Calu3 (cell line): ENCODE data around the gene MAP2K4. TPM values are rescaled to one million over a fixed set of nuclear protein-coding genes. Genes with fewer than 3 reads are reported as not detected.
"Not testable (repeated sequence)": the region's sequence is repeated elsewhere in the genome, so short reads cannot be mapped to it uniquely, and the experiment has no call there.

ENCODE experiments used
- Bru-seq: library from RNA; stranded (reverse); fragments of 400-500 nt; gene quantifications from one replicate; lab custom pipeline; 2021; lab: Mats Ljungman, UMichigan
- BruChase-seq, 2 experiments: library from RNA; stranded (reverse); fragments of 400-500 nt; gene quantifications; one replicate each; lab custom pipeline; 2021; lab: Mats Ljungman, UMichigan
- BruUV-seq: library from RNA; stranded (reverse); fragments of 400-500 nt; replicated peaks from 2 replicates; lab custom pipeline; 2021; lab: Mats Ljungman, UMichigan
- CTCF ChIA-PET: fragments of 300-600 bp; sonication (Branson Sonifier 250); formaldehyde crosslinking; loops from one replicate; lab custom pipeline; 2022; ENCODE audit warnings: antibody characterized with exemption; lab: Charles Lee
- DNase-seq: peaks from one replicate; pipeline ENCODE4 v3.0.0; 2022
- H3K27ac Mint-ChIP-seq: one replicate; pipeline ENCODE4 v1.8.0; 2022; ENCODE audit warnings: mixed read lengths; ENCODE audit not compliant: unreplicated experiment
- H3K27me3 Mint-ChIP-seq: one replicate; pipeline ENCODE4 v1.8.0; 2022; ENCODE audit warnings: mixed read lengths; ENCODE audit not compliant: unreplicated experiment
- H3K36me3 Mint-ChIP-seq: one replicate; pipeline ENCODE4 v1.8.0; 2022; ENCODE audit warnings: mild to moderate bottlenecking, moderate library complexity, mixed read lengths; ENCODE audit not compliant: insufficient read depth, unreplicated experiment
- H3K4me1 Mint-ChIP-seq: one replicate; pipeline ENCODE4 v1.8.0; 2022; ENCODE audit warnings: mild to moderate bottlenecking, low read depth, mixed read lengths; ENCODE audit not compliant: unreplicated experiment
- H3K4me3 Mint-ChIP-seq: one replicate; pipeline ENCODE4 v1.8.0; 2022; ENCODE audit warnings: mild to moderate bottlenecking, low read depth, moderate library complexity, mixed read lengths; ENCODE audit not compliant: unreplicated experiment
- H3K9me3 Mint-ChIP-seq: one replicate; pipeline ENCODE4 v1.8.0; 2022; ENCODE audit warnings: low read depth, mixed read lengths; ENCODE audit not compliant: unreplicated experiment
- CTCF ChIP-seq: fragments of 200-600 bp; IDR thresholded peaks from one replicate; pipeline ENCODE4 v1.8.0; 2022; ENCODE audit warnings: antibody characterized with exemption; ENCODE audit not compliant: unreplicated experiment
- intact Hi-C: fragments of 100-400 bp; cut with micrococcal nuclease; formaldehyde crosslinking; loops from one replicate; pipeline ENCODE4 v1.10.0; 2022; ENCODE audit not compliant: unreplicated experiment
- long read RNA-seq: library from polyadenylated mRNA; stranded (forward); transcript quantifications from one replicate; pipeline ENCODE4 v2.0.0, GENCODE V29; 2022
- total RNA-seq: library from RNA; stranded (reverse); gene quantifications from 2 replicates; pipeline ENCODE4 v1.2.3, GENCODE V29; 2022

MAP2K4 gene
- total RNA-seq (16.1 TPM in 2 replicates), Bru-seq, nascent RNA (percentile 82 among the genes with signal in this experiment), BruChase-seq, experiment 1, labeled RNA remaining after a 6-hour chase (percentile 57 among the genes with signal in this experiment), BruChase-seq, experiment 2, labeled RNA remaining after a 2-hour chase (percentile 65 among the genes with signal in this experiment)
- long read RNA-seq, transcript MAP2K4-201 (11 exons, 3,826 nt): major isoform, 8 of 20 reads
- long read RNA-seq, partial matches to known transcripts: 0 of 20 reads
- long read RNA-seq, other reads (novel, unspliced or antisense): 8 of 20 reads

GRCh38 chr17:12020642-12021622 lies at the start of gene MAP2K4:
TSS of gene MAP2K4 (plus strand) at chr17:12020877. CDS start at chr17:12020887, 10 bp downstream.
- CTCF ChIA-PET: interaction anchor here (0.5 to 1.6 kb wide), 2 partner anchors 23 to 81 kb away, joined by 3 read pairs; partner anchors contain the start of gene ZNF18
- intact Hi-C loops: no loop called here
- DNase-seq: peak; percentile 91
- BruUV-seq: no TSS peak
- Mint-ChIP-seq H3K27me3 (no peaks in the 10 kb centered on the region), H3K36me3 (peaks cover 8% of the 10 kb centered on the region), H3K4me3 (peak within 1 kb of the TSS; percentile 54), H3K4me1 (peaks cover 8% of the 10 kb centered on the region), H3K9me3 (no peaks in the 10 kb centered on the region), H3K27ac (no peak within 1 kb of the TSS)
- no peak for TF ChIP-seq CTCF

- H3K27me3 Mint-ChIP-seq, H3K36me3 Mint-ChIP-seq, H3K4me3 Mint-ChIP-seq, H3K27ac Mint-ChIP-seq, intact Hi-C loops, CTCF ChIA-PET, BruUV-seq, H3K4me1 Mint-ChIP-seq, H3K9me3 Mint-ChIP-seq, DNase-seq: not testable (repeated sequence)
These were observed 47.9 kb upstream of the MAP2K4 start for GRCh38 chr17:11972741-11973140.

- Mint-ChIP-seq H3K27ac (no peak overlapping the region), H3K36me3 (no peaks in the 10 kb centered on the region), H3K9me3 (peaks cover 4% of the 10 kb centered on the region), H3K4me3 (no peak overlapping the region), H3K4me1 (no peaks in the 10 kb centered on the region), H3K27me3 (no peaks in the 10 kb centered on the region)
- BruUV-seq: no TSS peak
- intact Hi-C loops: loop anchor here (10.0 kb wide), 1 partner anchor 1335 kb away; no protein-coding TSS in a partner anchor
- CTCF ChIA-PET: no interaction called here
- TF ChIP-seq CTCF: no peak
- no peak for DNase-seq
These were observed 40.9 kb upstream of the MAP2K4 start for GRCh38 chr17:11979795-11980194.

- no peak for TF ChIP-seq CTCF
- Mint-ChIP-seq H3K4me3 (no peak overlapping the region), H3K27me3 (no peaks in the 10 kb centered on the region), H3K36me3 (no peaks in the 10 kb centered on the region), H3K9me3 (no peaks in the 10 kb centered on the region), H3K4me1 (no peaks in the 10 kb centered on the region), H3K27ac (no peak overlapping the region)
- no TSS peak for BruUV-seq
- DNase-seq: no peak
- CTCF ChIA-PET: interaction anchor here (1.1 to 1.4 kb wide), 2 partner anchors 16 to 1105 kb away, joined by 3 to 4 read pairs; partner anchors contain the start of gene ZNF18
- intact Hi-C loops: loop anchor here (10.0 kb wide), 1 partner anchor 1336 kb away; no protein-coding TSS in a partner anchor
These were observed 39.9 kb upstream of the MAP2K4 start for GRCh38 chr17:11980813-11981212.
